H1 (cell line): ENCODE data around the gene ZBTB11. TPM values are rescaled to one million over a fixed set of nuclear protein-coding genes. Genes with fewer than 3 reads are reported as not detected.

ENCODE experiments used
- ATF3 ChIP-seq: IDR thresholded peaks from 2 replicates; pipeline ENCODE4 v1.6.1; 2011; ENCODE audit warnings: low read depth, mild to moderate bottlenecking, low read length; ENCODE audit not compliant: insufficient read depth
- BACH1 ChIP-seq: IDR thresholded peaks from 2 replicates; pipeline ENCODE4 v1.6.1; 2012; ENCODE audit warnings: low read length, improper control_type of control experiment
- KDM1A ChIP-seq: fragments of 200-600, 300-600 bp; sonication (generic); IDR thresholded peaks from 2 replicates; pipeline ENCODE4 v1.7.1; 2016; ENCODE audit warnings: mild to moderate bottlenecking, low read length, borderline replicate concordance
- MAX ChIP-seq: IDR thresholded peaks from 2 replicates; pipeline ENCODE4 v1.6.1; 2012; ENCODE audit warnings: inconsistent platforms
- POU5F1 ChIP-seq: IDR thresholded peaks from 2 replicates; pipeline ENCODE4 v1.6.1; 2011; ENCODE audit warnings: low read depth, mild to moderate bottlenecking, low read length, moderate library complexity
- SIN3A ChIP-seq, 2 experiments: IDR thresholded peaks in 1 of 2; conservative IDR thresholded peaks in 1 of 2; 2 replicates each; pipeline ENCODE4 v1.6.1; 2011 to 2012; ENCODE audit warnings: low read length in 2 of 2, improper control_type of control experiment in 1 of 2, low read depth in 1 of 2, mild to moderate bottlenecking in 1 of 2
- SIRT6 ChIP-seq: IDR thresholded peaks from one replicate; pipeline ENCODE4 v1.7.1; 2012; ENCODE audit warnings: low read length, inconsistent platforms
- YY1 ChIP-seq: IDR thresholded peaks from 2 replicates; pipeline ENCODE4 v1.6.1; 2011; ENCODE audit warnings: low read depth, mild to moderate bottlenecking, low read length
- polyA plus RNA-seq, 7 experiments: library from polyadenylated mRNA; depleted of rRNA in 3 of 7; stranded (reverse) in 5 of 7; unstranded in 2 of 7; fragments of >200 nt in 5 of 7; fragments of 200-250 nt in 2 of 7; gene quantifications; 1 replicate in 5 of 7; 2 replicates in 1 of 7; 4 replicates in 1 of 7; pipeline versions ENCODE4 v1.2.1 to v1.2.3, GENCODE V29; 2011 to 2013; ENCODE audit warnings: missing spikeins in 2 of 7, mixed read lengths in 2 of 7
- total RNA-seq: library from RNA; stranded (reverse); fragmentation: NEBNext Ultra II Directional; extraction: Animal tissue kit (Norgen Biotek cat#: 25700); gene quantifications from 2 replicates; pipeline ENCODE4 v1.2.1, GENCODE V29; 2021

ZBTB11 gene
- total and polyA plus RNA-seq, 2 of the 8 experiments (the other 6 are each of a cell fraction or from before 2014, with no cell fraction given): 3.0 to 14.0 TPM

GRCh38 chr3:101725890-101726275 is 49.0 kb upstream of the ZBTB11 start (continued):
- TF ChIP-seq YY1 (no peak), KDM1A (no peak), SIRT6 (no peak), BACH1 (no peak), ATF3 (no peak), POU5F1 (no peak), SIN3A (conservative IDR thresholded peaks at IDR 0.05 in 1 of 2, IDR thresholded peaks at IDR 0.05 in 1 of 2; ENCODE audit: low read depth in 1 of 2, low read length in 2 of 2) (no peak), MAX (no peak)
- TF ChIP-seq, all 59 proteins: peak for 0
